Transverse colon (tissue), 4 donors: ENCODE results near the gene CDH13.

ENCODE experiments used
- EP300 ChIP-seq: sonication (generic); formaldehyde crosslinking; IDR thresholded peaks from one replicate; pipeline ENCODE4 v1.6.1; 2017; ENCODE audit warnings: antibody characterized with exemption, low read depth
- POLR2A ChIP-seq: fragments of 450-650 bp; IDR thresholded peaks from one replicate; pipeline ENCODE4 v1.6.1; 2016; ENCODE audit warnings: antibody characterized with exemption, mild to moderate bottlenecking, moderate library complexity
- POLR2AphosphoS5 ChIP-seq, 3 donors: sonication (generic); formaldehyde crosslinking; IDR thresholded peaks; one replicate each; pipeline ENCODE4 v1.6.1; 2016; ENCODE audit warnings: antibody characterized with exemption in 3 of 3
- TF ChIP-seq, protein P1 (sequence below), 5 experiments: fragments of 200-600 bp in 3 of 5; fragments of 450-650 bp in 2 of 5; sonication (generic) in 3 of 5; IDR thresholded peaks; 1 replicate in 2 of 5; 2 replicates in 3 of 5; pipeline ENCODE4 v1.5.1; 2016 to 2017; ENCODE audit warnings: antibody characterized with exemption in 5 of 5, inconsistent platforms in 3 of 5, mild to moderate bottlenecking in 2 of 5, moderate library complexity in 1 of 5

DNA sequence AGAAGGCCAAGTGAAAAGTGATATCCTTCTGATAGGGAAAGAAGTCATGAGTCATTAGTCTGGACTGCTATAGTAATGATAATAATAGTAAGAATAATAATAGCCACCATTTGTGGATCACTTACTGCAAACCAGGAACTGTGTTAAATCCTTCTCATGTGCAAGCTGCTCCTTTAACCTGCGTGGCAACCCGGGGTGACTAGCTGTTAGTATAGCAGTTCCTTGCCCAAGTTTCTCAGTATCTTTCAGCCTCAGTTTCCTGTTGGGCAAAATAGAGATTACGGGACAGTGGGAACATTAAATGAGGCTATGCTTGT, 129.5 kb downstream of the CDH13 start:
- TF ChIP-seq, protein P1, sequence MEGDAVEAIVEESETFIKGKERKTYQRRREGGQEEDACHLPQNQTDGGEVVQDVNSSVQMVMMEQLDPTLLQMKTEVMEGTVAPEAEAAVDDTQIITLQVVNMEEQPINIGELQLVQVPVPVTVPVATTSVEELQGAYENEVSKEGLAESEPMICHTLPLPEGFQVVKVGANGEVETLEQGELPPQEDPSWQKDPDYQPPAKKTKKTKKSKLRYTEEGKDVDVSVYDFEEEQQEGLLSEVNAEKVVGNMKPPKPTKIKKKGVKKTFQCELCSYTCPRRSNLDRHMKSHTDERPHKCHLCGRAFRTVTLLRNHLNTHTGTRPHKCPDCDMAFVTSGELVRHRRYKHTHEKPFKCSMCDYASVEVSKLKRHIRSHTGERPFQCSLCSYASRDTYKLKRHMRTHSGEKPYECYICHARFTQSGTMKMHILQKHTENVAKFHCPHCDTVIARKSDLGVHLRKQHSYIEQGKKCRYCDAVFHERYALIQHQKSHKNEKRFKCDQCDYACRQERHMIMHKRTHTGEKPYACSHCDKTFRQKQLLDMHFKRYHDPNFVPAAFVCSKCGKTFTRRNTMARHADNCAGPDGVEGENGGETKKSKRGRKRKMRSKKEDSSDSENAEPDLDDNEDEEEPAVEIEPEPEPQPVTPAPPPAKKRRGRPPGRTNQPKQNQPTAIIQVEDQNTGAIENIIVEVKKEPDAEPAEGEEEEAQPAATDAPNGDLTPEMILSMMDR (IDR thresholded peaks at IDR 0.05), result no peak
- TF ChIP-seq POLR2AphosphoS5 (IDR thresholded peaks at IDR 0.05) (no peak), EP300 (no peak), POLR2A (no peak)
